ENCODE measurements around the gene KLHL3. TPM values are rescaled to one million over a fixed set of nuclear protein-coding genes. Genes with fewer than 3 reads are reported as not detected.

Gene KLHL3
- total RNA-seq, 2 donors from 2014 or later = 4.4 to 6.3 TPM

GRCh38 chr5:137667341-137667740, 68.5 kb downstream of the KLHL3 start:
- no peak overlapping the region for H3K27ac ChIP-seq
- no peak for TF ChIP-seq CTCF (IDR thresholded peaks at IDR 0.05)
- intact Hi-C loops (cut with DNase I) = no loop called here
- no peaks in the 10 kb centered on the region for H3K36me3 ChIP-seq
- H3K4me3 ChIP-seq = no peak overlapping the region
- H3K4me1 ChIP-seq = no peaks in the 10 kb centered on the region
- H3K27me3 ChIP-seq = no peaks in the 10 kb centered on the region
- H3K9ac ChIP-seq (ENCODE audit: low read depth in 2 of 2, low read length in 2 of 2) = no peak overlapping the region
- no peaks in the 10 kb centered on the region for H3K9me3 ChIP-seq
- DNase-seq = no peak

- H3K4me3 ChIP-seq = no peak overlapping the region
- no peak for DNase-seq
- no peaks in the 10 kb centered on the region for H3K36me3 ChIP-seq
- H3K9me3 ChIP-seq = no peaks in the 10 kb centered on the region
- H3K9ac ChIP-seq (ENCODE audit: low read depth in 2 of 2, low read length in 2 of 2) = no peak overlapping the region
- H3K27ac ChIP-seq = no peak overlapping the region
- TF ChIP-seq CTCF (IDR thresholded peaks at IDR 0.05) = no peak
- H3K4me1 ChIP-seq = no peaks in the 10 kb centered on the region
- no peaks in the 10 kb centered on the region for H3K27me3 ChIP-seq
- intact Hi-C loops (cut with DNase I) = no loop called here
Observed at GRCh38 chr5:137666901-137667300, 69.0 kb downstream of the KLHL3 start.

- no peak overlapping the region for H3K9ac ChIP-seq (ENCODE audit: low read depth in 2 of 2, low read length in 2 of 2)
- no peaks in the 10 kb centered on the region for H3K4me1 ChIP-seq
- no peak overlapping the region for H3K4me3 ChIP-seq
- no peaks in the 10 kb centered on the region for H3K36me3 ChIP-seq
- no peaks in the 10 kb centered on the region for H3K9me3 ChIP-seq
- H3K27me3 ChIP-seq = no peaks in the 10 kb centered on the region
- no peak for TF ChIP-seq CTCF (IDR thresholded peaks at IDR 0.05)
- intact Hi-C loops (cut with DNase I) = no loop called here
- no peak overlapping the region for H3K27ac ChIP-seq
- DNase-seq = no peak
Observed at GRCh38 chr5:137666461-137666850, 69.4 kb downstream of the KLHL3 start.

DNA sequence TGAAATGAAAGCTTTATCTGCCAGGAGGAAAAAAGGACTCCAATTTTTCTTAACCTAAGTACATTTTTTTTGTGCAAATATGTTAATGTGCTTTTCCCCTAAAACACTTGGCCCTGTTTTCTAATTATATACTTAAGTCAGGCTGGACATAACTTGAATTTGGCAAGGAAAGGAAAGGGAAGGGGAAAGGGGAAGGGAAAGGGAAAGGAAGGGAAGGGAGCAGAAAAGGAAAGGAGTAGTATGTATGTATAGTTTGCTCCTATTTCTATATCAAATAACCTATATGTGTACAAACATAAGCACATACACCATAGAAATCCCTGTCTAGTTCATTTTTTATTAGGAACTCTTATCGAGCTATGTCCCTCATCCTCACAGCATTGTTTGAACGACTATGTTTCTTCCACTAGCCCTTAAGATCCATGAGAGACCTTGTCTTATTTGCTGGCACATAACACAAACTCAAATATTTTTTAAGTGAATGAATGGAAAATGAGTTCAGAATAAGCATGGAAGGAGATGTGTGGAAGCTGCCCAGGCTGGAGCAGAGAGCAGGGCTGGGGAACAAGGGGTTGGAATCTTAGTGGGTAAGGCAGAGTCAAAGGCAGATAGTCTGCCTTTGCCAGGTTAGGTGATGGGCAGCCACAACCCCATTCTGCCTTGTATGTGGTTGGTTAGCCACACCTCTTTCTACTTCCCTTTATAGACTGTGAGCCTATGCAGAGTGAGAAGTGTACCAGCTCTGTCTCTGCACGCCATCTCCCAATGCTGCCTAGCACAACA, 70.0 kb downstream of the KLHL3 start:
- no peaks in the 10 kb centered on the region for H3K36me3 ChIP-seq
- DNase-seq = no peak
- no peak overlapping the region for H3K9ac ChIP-seq (ENCODE audit: low read depth in 2 of 2, low read length in 2 of 2)
- no peaks in the 10 kb centered on the region for H3K9me3 ChIP-seq
- no peak overlapping the region for H3K4me3 ChIP-seq
- no peaks in the 10 kb centered on the region for H3K4me1 ChIP-seq
- intact Hi-C loops (cut with DNase I) = no loop called here
- no peak for TF ChIP-seq CTCF (IDR thresholded peaks at IDR 0.05)
- H3K27me3 ChIP-seq = no peaks in the 10 kb centered on the region
- no peak overlapping the region for H3K27ac ChIP-seq

GRCh38 chr5:137660349-137660817, 75.5 kb downstream of the KLHL3 start:
- TF ChIP-seq CTCF (IDR thresholded peaks at IDR 0.05) = peak; percentile 60
- Histone ChIP-seq H3K4me1 (no peaks in the 10 kb centered on the region), H3K4me3 (no peak overlapping the region), H3K36me3 (no peaks in the 10 kb centered on the region), H3K27me3 (no peaks in the 10 kb centered on the region), H3K9me3 (no peaks in the 10 kb centered on the region), H3K9ac (ENCODE audit: low read depth in 2 of 2, low read length in 2 of 2) (no peak overlapping the region), H3K27ac (no peak overlapping the region)
- DNase-seq = peak; percentile 76
- intact Hi-C loops (cut with DNase I) = loop anchor here (2.0 kb wide), 1 partner anchor 82 kb away; no protein-coding TSS in a partner anchor

Data from colonic mucosa (tissue), 4 donors.